ENCODE data around the gene UBC.
"Not testable (repeated sequence)": the region's sequence is repeated elsewhere in the genome, so short reads cannot be mapped to it uniquely, and the experiment has no call there.

UBC gene

GRCh38 chr12:124930586-124930985, 16.1 kb upstream of the UBC start:
- TF ChIP-seq, protein P1, sequence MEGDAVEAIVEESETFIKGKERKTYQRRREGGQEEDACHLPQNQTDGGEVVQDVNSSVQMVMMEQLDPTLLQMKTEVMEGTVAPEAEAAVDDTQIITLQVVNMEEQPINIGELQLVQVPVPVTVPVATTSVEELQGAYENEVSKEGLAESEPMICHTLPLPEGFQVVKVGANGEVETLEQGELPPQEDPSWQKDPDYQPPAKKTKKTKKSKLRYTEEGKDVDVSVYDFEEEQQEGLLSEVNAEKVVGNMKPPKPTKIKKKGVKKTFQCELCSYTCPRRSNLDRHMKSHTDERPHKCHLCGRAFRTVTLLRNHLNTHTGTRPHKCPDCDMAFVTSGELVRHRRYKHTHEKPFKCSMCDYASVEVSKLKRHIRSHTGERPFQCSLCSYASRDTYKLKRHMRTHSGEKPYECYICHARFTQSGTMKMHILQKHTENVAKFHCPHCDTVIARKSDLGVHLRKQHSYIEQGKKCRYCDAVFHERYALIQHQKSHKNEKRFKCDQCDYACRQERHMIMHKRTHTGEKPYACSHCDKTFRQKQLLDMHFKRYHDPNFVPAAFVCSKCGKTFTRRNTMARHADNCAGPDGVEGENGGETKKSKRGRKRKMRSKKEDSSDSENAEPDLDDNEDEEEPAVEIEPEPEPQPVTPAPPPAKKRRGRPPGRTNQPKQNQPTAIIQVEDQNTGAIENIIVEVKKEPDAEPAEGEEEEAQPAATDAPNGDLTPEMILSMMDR (IDR thresholded peaks at IDR 0.05; ENCODE audit: low read depth, low read length, missing control alignments): no peak
- no peaks in the 10 kb centered on the region for H3K27me3 ChIP-seq (replicated peaks)
- H3K36me3 ChIP-seq (replicated peaks): no peaks in the 10 kb centered on the region
- H3K4me3 ChIP-seq (ENCODE audit: low read depth, low read length): no peak overlapping the region
- DNase-seq: no peak
- no peak overlapping the region for H3K27ac ChIP-seq
- in situ Hi-C loops (cut with HindIII; ENCODE audit: low pct_ligation_motif_present, low sequenced_read_pairs): no loop called here

- Histone ChIP-seq H3K36me3 (replicated peaks) (no peaks in the 10 kb centered on the region), H3K27ac (no peak overlapping the region), H3K4me3 (ENCODE audit: low read depth, low read length) (no peak overlapping the region), H3K27me3 (replicated peaks) (no peaks in the 10 kb centered on the region)
- DNase-seq: no peak
- TF ChIP-seq, protein P1 (IDR thresholded peaks at IDR 0.05; ENCODE audit: low read depth, low read length, missing control alignments): no peak
- in situ Hi-C loops (cut with HindIII; ENCODE audit: low pct_ligation_motif_present, low sequenced_read_pairs): no loop called here
These were observed 15.4 kb upstream of the UBC start for GRCh38 chr12:124929649-124930419.

- TF ChIP-seq, protein P1 (IDR thresholded peaks at IDR 0.05; ENCODE audit: low read depth, low read length, missing control alignments): peak; percentile 6
- DNase-seq: no peak
- Histone ChIP-seq H3K36me3 (replicated peaks) (no peaks in the 10 kb centered on the region), H3K4me3 (ENCODE audit: low read depth, low read length) (no peak overlapping the region), H3K27me3 (replicated peaks) (no peaks in the 10 kb centered on the region), H3K27ac (no peak overlapping the region)
- in situ Hi-C loops (cut with HindIII; ENCODE audit: low pct_ligation_motif_present, low sequenced_read_pairs): no loop called here
These were observed 14.6 kb upstream of the UBC start for GRCh38 chr12:124928912-124929530.

DNA sequence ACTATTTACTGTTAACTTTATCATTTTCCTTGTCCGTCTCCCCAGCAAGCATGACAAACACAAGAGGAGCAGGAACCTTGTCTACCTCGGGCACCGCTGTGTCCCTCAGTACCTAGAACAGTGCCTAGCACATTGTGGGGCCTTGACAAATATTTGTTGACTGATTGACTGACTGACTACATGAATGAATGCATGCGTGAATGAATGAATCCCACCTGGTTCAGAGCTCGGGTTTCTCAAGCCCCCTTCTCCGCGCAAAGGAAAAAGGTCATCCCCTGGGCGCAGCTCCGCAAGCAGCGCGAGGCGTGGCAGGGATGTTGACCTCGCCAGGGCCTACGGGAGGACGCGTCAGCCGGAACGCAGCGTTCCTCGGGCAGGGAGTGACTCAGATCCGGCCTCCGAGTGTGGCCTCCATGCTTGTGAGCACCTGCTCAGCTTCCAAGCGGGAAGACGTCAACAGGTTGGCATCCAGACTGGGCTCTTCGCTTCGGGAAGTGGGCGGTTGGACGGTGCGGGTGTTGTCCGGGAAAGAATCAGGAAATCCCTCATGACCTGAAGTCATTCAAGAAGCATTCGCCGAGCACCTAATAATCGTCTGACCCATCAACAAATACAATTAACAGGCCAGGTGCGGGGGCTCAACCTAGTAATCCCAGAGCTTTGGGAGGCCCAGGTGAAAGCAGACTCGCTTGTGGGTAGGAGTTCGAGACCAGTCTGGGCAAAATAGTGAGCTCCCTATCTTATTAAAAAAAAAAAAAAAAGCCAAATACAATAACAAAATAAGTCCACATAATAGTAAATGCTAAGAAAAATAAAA, 13.9 kb upstream of the UBC start:
- DNase-seq: peak; percentile 76
- no peaks in the 10 kb centered on the region for H3K36me3 ChIP-seq (replicated peaks)
- in situ Hi-C loops (cut with HindIII; ENCODE audit: low pct_ligation_motif_present, low sequenced_read_pairs): no loop called here
- H3K27me3 ChIP-seq (replicated peaks): no peaks in the 10 kb centered on the region
- H3K4me3 ChIP-seq (ENCODE audit: low read depth, low read length): peak overlapping the region; percentile 67
- TF ChIP-seq, protein P1 (IDR thresholded peaks at IDR 0.05; ENCODE audit: low read depth, low read length, missing control alignments): no peak
- H3K27ac ChIP-seq: peak overlapping the region; percentile 78

DNA sequence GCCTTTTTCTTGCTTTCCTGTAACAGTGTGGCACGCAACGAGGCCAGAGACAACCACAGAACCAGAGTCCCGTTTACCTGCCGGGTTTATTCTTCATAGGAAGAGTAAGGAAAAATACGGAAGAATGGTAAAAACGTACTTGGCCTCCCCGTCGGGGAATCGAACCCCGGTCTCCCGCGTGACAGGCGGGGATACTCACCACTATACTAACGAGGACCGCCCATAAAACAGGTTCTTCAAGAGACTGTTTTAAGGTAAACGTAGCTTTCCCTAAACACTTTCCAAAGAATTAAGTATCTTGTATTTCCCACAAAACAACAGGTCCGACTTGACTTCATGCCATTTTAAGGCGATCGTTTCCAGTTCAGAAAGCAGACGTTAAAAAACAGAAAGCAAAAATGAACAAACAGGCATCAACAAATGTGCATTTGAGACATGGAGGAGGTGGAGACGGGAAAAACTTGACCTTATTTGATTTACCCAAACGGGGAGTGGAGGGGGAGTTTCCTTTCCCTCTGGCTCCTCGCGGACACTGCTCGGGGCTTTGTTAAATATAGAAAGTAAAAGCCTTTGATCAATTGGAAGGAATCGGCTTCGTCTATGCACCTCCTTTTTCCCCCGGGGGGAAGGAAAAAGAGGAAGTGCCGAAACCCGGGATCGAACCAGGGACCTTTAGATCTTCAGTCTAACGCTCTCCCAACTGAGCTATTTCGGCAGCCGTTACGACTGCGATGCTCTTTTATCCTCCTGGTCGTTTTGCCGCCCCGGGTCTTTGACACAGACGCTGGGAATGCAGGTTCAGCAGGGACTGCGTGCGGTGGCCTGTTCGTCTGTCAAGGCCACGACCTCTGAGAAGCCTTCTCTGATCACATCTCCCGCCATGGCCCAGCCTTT, 13.0 kb upstream of the UBC start:
- Histone ChIP-seq H3K4me3 (ENCODE audit: low read depth, low read length) (peak overlapping the region; percentile 67), H3K27me3 (replicated peaks) (no peaks in the 10 kb centered on the region), H3K36me3 (replicated peaks) (no peaks in the 10 kb centered on the region), H3K27ac (peak overlapping the region; percentile 78)
- in situ Hi-C loops (cut with HindIII; ENCODE audit: low pct_ligation_motif_present, low sequenced_read_pairs): no loop called here
- TF ChIP-seq, protein P1 (IDR thresholded peaks at IDR 0.05; ENCODE audit: low read depth, low read length, missing control alignments): no peak
- peak; percentile 80 for DNase-seq

- H3K36me3 ChIP-seq (replicated peaks); H3K4me3 ChIP-seq (ENCODE audit: low read depth, low read length); in situ Hi-C loops (cut with HindIII; ENCODE audit: low pct_ligation_motif_present, low sequenced_read_pairs); DNase-seq; H3K27me3 ChIP-seq (replicated peaks); H3K27ac ChIP-seq: not testable (repeated sequence)
These were observed 11.3 kb upstream of the UBC start for GRCh38 chr12:124925782-124926181.

Measured in brain microvascular endothelial cell (primary cell).